SK-N-MC (cell line): ENCODE results near the gene KITLG.

Experiments used
- EZH2 ChIP-seq: fragments of 200-600 bp; sonication (generic); IDR thresholded peaks from one replicate; pipeline ENCODE4 v1.6.1; 2017; ENCODE audit warnings: antibody characterized with exemption
- FOXP2 ChIP-seq: optimal IDR thresholded peaks from 2 replicates; pipeline ENCODE3; 2011; ENCODE audit warnings: mild to moderate bottlenecking, moderate library complexity; ENCODE audit not compliant: insufficient read depth; ENCODE audit errors: extremely low read length, control extremely low read depth
- POLR2AphosphoS5 ChIP-seq: IDR thresholded peaks from 2 replicates; pipeline ENCODE4 v1.6.1; 2012; ENCODE audit warnings: mild to moderate bottlenecking, low read depth, low read length, borderline replicate concordance

DNA sequence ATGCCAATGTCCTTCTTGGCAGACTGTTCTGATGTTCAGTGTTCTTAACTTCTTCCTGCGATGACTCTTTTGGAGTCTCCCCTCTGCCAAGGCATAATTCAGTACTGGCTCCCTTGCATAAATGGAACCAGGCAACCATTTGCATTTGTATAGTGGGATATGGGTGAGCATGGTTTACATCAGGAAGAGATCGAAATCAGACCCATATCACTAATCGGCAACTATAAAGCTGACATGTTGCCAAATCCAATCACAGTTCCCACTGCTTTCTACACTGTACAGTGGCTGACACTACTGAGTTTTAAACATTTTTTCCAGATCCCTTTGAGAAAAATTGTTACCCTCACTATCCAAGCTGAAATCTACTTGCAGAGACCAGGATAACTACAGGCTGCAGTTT lies 83.8 kb downstream of the KITLG start:
- TF ChIP-seq POLR2AphosphoS5, result no peak
- no peak for TF ChIP-seq EZH2
- no peak for TF ChIP-seq FOXP2
